HG03460 (cell line): ENCODE measurements around the gene UCP3.

Experiments used
- ATAC-seq: cut with Tn5 transposase; IDR thresholded peaks from one replicate; pipeline ENCODE4 v1.9.1; 2021; ENCODE audit not compliant: unreplicated experiment

UCP3 gene

DNA sequence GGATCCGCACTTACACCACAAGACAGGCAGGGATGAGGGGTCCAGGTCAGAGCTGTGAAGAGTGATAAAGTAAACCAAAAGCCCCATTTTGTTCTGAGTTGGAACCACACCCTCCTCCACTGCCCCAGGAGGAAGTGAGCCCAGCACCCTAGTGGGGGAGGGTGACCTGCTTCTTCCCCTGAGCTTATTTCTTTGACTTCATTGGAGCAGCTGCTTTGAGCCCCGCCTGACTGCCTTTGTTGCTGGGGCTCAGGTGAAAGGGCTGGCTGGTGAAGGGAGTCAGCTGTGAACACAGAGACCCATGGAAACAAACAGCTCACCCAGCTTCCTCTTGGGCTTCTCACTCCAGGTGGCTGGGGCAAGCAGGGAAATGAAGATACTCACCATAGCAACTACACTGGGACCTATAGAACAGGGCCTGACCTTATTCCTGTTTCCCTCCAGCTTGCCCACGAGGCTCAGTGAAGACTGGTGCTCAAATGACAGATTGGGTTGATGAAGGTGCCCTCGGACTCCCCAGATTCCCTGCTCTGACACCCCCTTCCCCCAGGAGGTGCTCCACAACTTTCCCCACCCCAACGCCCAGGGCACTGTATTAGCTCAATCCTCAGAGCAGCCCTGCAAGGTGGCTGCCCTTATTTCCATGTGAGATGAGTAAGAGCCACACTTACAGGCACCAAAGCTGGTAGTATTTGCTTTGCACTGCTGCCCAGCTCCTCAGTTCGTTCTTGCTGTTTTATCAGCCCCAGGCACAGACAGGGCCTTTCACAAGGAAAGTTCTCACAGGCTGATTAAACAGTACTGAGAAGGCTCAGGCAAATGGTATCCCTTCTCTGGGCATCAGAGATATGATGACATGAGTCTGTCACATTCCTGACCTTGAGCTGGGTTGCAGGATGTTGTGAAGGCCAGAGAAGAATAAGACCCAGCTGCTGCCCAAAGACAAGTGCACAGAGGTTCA is 28.6 kb downstream of the UCP3 start:
- peak; percentile 44 for ATAC-seq

DNA sequence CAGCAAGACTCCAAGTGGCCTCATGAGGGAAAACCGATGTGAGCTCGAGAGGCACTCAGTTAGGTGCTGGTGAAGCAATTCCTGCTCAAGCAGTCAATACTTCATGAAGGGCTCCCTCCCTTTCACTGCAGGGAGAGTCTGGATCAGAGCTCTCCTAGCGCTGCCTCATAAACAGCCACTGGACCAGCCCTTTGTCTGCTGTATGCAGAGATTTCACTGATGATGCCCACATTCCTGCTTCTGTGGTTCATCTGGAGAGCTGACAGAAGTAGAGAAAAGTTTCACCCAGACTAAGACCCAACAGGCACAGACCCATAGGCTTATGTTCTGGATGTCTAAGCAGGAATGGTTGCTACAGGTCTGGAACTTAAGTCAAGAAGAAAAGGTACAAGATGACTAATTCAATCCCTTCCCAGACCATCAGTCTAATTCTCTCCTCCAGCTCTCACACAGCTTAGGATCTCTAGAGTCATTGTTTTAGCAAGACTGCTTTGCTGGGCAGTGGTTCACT is 30.3 kb downstream of the UCP3 start:
- no peak for ATAC-seq

DNA sequence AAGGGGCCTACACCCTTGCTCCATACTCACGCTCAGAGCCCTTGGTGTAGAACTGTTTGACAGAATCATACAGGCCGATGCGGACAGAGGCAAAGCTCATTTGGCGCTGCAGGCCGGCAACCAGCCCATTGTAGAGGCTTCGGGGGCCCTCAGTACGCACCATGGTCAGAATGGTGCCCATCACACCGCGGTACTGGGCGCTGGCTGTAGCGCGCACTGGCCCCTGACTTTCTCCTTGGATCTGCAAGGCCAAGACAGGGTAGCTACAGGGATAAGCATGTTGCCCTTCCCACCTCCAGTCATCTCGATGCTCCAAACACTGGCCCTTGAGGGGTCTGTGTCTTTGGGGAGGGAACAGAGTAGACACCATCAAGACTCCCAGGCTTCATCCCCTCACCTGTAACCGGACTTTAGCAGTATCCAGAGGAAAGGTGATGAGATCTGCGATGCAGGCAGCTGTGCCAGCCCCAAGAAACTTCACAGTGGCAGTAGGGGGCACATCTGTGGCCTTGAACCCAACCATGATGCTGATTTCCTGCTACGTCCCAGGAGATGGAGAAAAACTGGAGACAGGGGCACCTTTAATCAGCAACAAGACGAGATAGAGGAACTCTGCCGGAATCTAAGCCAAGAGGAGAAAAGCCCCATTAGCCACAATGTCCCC is 30.9 kb downstream of the UCP3 start:
- no peak for ATAC-seq

DNA sequence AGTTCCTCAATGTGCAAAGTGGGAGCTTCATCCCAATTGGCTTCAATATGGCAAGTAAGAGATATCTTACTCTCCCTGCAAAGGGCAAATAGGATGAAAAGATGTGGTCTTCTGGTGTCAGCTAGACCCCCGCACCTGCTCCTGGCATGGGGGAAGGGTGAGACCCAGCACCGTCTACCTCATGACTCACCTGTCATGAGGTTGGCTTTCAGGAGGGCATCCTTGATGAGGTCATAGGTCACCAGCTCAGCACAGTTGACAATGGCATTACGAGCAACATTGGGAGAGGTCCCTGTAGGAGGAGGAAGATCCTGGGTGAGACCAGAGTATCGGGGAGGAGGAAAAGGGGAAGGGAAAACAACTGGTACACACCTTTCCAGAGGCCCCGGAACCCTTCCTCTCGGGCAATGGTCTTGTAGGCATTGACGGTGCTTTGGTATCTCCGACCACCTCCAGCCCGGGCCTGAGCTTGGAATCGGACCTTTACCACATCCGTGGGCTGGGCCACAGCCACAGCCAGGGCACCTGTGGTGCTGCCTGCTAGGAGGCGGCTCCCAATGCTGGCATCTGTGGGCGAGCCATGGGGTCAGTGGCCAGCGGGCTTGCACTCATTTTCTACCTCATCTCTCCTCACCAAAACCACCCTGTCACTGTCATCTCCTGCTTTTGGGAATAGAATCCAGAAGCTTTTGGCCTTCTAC is 32.3 kb downstream of the UCP3 start:
- ATAC-seq = no peak

DNA sequence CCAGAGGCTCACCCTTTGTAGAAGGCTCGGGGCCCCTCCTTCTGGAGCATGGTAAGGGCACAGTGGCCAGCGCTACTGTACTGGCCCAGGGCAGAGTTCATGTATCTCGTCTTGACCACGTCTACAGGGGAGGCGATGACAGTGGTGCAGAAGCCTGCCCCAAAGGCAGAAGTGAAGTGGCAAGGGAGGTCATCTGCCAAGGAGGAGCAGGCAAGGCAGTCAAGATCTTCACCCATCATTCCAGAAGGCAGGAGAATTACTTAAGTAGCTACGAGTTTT is 33.5 kb downstream of the UCP3 start:
- no peak for ATAC-seq

DNA sequence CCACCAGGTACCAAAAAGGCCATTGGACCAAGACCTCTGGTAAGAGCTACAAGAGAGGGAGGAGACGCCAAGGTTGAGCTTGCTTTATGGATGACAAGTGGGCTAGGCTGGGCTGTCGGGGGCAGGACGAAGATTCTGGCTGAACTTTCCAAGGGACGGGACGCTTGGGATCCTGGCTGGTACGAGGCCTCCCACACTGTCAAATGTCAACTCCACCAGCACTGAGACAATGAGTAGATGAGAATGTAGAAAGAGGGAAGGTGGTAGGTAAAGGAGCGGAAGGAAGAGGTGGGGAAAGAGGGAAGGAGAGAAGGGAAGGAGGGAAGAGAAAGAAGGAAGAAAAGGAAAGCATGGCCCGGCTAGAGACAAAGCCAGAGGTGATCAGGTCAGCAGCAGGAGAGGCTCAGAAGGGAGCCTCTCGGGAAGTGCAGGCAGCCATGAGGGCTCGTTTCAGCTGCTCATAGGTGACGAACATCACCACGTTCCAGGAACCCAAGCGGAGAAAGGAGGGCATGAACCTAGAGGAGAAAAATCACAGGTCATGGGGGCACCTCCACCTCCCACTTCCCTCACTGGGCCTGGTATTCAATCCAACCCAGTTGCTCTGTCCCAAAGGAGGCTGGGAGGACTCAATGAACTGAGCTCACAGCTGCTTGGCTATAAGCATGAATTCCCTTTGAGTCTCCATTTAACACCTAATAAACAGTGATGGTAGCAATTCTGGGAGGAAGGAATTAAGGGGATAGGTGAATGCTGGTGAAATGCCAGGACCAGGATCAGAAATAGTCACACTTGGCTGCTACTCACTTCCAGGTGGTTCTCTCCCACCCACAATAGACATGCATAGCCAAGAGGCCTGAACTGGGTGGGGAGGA is 34.0 kb downstream of the UCP3 start:
- no peak for ATAC-seq

DNA sequence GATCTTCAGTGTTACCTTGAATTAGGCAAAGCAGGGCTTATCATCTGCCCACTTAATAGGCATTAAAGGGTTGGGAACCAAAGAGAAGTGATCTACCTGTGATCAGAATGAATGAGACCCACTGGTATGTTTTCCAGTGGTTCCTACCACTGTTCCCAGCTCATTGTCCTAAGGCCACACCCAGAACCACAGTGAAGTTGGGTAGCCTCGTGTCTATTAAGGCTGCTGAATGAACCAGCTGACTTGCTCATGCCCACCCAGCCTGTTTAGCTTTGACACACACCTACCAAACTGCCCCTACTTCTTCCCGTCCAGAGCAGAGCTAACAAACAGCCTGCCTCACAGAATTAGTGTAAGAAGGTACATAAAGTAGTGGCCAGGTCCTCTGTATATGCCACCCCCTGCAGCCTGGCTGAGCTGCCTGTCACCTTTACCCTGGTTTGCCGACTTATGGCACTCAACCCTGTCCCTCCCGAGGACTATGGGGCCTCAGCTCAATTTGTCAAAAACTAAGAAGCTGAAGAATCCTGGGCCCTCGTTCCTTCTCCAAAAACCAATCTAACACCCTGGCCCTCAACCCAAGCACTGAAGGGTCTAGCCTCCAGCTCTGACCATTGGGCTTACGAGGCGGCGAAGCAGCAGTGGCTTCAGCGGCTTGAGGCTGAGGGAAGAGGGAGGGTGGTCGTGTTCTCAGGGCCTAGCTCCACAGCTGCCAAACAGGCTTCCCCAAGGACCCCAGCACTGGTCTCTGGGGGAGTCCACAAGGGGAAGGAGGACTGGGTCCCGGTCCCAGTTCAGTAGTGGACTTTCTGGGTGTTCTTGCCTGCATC is 36.0 kb downstream of the UCP3 start:
- no peak for ATAC-seq

DNA sequence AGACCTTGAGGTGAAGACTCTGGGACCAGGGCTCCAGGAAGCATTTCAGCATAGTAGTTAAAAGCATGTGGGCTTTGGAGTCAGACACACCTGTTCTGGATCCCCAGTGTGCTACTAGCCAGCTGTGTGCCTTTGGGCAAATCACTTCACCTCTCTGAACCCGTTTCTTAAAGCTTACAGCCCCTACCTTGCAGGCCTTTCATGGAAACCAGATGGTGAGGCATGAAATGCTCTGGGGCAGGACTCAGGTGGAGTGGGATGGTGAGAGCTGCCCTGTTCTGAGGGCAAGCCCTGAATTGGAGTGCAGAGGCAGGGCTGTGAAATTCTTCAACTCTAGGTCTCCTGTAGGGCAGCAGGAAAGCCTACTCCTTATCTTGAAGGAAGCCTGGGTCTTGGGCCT is 36.7 kb downstream of the UCP3 start:
- no peak for ATAC-seq

DNA sequence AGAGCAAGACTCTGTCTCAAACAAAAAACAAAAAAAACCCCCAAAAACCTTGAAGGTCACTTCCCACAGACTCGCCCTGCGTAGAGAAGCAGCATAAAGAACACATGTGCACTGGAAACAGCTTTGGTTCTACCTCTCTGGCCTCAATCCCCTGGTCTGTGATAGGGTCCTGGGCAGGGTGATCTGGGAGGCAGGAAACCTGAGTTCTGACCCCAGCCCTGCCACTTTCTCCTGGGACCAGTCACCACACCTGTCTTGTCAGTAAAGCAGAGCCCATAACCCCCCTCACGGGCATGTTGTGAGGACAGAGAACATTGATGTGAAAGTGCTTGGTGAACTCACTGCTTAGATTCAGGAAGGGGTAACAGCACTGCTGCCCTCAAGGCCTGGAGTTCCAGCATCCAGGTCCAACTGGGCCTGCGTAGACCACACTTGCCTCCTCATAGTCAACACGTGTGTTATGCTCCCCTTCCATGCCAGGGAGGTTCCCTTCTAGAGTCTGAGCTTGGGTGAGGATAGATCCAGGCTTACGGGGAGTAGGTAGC is 37.6 kb downstream of the UCP3 start:
- no peak for ATAC-seq

DNA sequence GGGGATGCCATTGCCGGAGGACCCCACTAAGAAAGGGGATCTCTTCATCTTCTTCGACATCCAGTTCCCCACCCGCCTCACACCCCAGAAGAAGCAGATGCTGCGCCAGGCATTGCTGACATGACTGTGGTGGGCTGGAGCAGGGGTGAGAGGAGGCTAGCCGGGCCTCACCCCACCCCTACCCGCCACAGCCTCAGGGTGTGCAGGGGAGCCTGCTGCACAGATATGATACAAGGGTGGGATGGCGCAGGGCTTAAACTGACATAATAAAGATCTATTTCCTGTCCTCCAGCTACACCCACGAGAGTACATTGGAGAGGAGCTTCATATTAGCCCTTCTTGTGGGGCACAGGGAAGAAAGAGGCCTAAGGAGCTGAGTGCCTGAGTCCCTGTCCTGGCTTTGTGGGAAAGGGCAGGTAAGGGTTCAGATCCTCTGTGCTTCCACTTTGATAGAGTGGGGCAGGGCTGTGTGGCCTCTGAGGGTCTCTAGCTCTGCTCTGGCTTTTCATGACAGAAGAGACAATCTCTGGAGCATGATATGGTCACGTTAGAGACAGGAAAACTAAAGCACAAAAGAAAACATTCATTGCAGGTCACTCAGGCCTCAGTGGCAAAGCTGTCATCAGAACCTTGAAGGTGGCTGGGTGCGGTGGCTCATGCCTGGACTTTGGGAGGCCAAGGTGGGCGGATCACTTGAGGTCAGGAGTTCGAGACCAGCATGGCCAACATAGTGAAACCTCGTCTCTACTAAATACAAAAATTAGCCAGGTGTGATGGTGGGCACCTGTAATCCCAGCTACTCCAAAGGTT is 38.7 kb downstream of the UCP3 start:
- no peak for ATAC-seq

DNA sequence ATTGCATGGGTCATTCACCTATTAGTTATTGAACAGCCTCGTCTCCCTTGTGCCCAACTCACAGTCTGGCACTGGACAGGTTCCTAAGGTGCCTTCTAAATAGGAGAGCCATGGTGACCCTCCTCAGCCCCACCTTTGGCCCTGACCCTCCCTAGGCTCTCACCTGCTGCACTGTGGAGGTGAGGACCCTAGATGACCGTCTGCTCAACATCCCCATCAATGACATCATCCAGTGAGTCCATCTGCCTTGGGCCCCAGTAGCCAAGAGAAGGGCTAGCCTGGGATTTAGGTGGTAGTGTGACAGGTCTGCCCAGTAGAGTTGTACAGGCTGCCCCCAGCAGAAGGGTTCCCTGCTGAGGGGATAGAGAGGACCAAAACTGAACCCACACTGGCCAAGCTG is 39.8 kb downstream of the UCP3 start:
- ATAC-seq = no peak

DNA sequence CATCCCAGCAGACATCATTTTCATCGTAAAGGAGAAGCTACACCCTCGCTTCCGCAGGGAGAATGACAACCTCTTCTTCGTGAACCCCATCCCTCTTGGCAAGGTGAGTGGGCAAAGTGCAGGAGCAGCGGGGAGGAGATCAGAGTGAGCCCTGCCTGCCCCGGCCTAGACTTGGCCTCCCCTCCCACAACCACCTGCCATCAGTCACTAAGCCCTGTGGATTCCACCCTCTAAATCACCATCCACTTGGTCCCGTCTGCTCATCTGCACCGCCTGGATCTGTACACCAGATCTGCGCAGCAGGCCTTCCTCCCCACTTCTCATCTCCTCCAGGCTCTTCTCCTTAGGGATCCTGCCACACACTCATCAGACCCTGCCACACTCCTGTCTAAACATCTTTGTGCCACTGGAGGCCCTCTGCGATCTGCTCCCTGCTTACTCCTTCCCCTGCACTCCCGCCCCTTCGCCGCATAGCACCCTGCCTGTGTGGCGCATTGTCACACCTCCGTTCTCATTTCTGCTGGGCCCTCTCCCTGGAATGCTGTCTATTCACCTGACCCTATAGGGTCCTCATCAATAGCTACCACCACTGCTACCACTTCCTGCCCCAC is 40.4 kb downstream of the UCP3 start:
- ATAC-seq = no peak

DNA sequence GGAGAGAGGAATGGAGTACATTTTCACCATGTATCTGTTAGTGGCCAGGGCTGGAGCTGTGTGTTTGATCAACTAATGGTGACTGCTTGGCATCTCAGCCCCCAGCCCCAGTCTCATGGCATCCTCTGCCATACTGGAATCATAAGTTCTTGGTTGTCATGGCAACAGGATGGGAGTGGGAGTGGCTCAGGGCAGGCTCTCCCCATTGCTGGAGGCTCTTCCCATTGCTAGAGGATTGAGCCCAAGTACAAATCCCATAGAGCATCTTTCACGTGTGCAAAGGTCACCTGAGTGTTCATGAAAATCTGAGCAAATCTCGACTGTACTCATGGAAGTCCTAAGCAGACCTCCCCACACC is 43.1 kb downstream of the UCP3 start:
- no peak for ATAC-seq

DNA sequence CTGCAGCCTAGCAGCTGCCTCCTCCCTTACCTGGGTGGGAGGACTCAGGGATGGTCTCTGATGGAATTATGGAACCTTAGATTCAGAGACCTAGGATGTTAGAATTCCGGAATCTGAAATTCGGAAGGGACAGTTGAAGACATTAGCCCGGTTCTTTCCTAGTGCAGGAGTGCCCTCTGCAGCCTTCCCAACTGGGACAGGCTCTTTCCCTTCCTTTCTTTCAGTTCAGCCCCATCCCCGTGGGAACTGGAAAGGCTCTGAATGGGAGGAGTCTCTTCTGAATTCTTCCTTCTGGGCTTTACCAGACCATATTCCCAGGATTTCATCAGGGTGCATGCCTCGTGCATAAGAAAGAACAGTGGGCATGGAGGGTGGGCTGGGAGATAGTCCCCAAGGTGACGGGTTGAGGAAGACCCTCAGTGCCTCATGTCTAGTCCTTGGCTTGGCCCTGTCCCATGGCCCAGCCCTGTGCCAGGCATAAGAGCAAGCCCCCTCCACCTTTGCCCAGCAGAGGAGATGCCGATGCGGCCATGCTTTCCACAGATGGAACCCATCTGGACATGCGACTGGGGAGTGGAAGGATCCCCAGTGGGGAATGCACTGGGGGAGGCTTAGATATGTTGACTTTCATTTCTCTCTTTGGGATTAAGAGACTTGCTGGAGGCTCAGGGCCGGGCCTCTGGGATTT is 43.7 kb downstream of the UCP3 start:
- no peak for ATAC-seq

DNA sequence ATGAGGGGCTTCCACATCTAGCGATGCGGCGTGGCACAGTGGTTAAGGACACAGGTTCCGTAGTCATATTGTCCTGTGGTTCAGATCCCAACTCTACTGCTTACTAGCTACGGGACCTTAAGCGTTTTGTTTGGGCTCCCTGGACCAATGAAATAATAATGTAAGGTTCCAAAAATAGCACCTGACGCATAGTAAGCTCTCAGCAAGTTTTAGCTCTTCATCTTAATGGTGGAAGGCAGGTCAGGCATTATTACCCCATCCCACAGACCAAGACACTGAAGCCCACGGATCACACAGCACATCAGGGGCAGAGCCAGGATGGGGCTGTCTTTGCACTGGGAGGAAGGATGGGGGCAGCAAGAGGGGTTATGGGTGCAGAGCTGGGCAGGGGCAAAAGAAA is 45.0 kb downstream of the UCP3 start:
- ATAC-seq = no peak

DNA sequence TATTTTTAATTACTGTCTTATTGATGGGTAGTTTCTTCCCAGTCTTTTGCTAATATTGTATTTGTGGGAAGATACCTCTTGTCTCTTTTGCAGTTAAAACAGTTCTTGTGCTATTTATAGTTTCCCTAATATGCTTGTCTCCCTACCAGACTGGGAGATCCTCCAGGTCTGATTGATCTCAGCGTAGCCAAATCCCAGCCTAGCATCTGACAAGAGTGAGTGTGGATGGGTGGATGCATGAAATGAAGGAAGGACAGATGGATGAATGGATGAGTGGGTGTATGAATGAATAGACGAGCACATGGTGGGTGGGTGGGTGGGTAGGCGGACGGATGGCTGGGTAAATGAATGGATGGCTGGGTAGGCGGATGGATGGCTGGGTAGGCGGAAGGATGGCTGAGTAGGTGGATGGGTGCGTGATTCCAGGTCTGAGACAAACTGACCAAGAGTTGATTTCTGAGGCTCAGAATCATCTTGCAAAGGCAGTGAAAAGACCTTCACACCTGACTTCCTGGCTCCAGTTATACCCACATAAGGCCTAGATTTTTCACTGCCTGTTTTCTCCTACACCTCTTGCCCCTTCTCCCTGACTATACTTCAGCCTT is 46.7 kb downstream of the UCP3 start:
- no peak for ATAC-seq

DNA sequence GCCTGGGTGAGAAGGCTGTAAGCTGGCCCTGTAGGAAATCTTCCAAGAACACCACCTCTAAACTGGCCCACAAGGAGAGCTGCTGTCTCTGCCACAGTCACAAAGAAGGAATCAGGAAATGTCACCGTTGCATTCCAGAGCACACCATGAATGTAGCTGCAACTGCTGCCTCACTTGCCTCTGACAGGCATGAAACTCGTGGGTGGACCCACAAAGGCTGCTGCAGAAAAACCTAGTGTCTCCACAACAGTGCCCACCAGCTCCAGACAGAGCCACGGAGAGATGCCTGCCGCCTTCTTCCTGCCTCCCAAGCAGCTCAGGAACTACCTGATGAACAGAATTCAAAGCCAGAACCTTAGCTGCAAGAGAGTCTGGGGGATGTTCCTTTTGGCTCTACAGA is 47.6 kb downstream of the UCP3 start:
- ATAC-seq = no peak
